ENCODE data around the gene TSPAN10.

DNA sequence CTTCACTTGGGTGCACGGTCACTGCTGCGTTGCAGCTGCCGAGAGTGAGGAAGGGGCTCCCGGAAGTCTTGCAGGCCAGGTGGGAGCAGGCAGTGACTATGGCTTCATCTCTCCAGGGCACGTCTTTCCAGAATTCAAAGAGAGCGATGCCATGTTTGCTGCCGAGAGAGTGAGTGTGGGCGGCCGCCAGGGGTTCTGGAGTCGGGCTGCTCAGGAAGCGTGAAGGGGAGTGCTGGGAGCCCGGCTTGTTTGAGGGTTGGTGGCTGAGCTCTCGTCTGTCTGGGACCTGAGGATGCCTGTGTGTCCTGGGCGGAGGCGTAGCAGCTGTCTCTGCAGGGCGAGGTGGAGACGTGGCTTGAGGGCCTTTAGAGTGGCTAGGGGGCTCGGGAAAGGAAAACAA lies 53.1 kb downstream of the TSPAN10 start:
- no peak for TF ChIP-seq RNF2 (conservative IDR thresholded peaks at IDR 0.05; ENCODE audit: low read depth)
- TF ChIP-seq, protein P1, sequence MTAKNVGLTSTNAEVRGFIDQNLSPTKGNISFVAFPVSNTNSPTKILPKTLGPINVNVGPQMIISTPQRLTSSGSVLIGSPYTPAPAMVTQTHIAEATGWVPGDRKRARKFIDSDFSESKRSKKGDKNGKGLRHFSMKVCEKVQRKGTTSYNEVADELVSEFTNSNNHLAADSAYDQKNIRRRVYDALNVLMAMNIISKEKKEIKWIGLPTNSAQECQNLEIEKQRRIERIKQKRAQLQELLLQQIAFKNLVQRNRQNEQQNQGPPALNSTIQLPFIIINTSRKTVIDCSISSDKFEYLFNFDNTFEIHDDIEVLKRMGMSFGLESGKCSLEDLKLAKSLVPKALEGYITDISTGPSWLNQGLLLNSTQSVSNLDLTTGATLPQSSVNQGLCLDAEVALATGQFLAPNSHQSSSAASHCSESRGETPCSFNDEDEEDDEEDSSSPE (CRISPR knock-in tag; IDR thresholded peaks at IDR 0.05): no peak
- no peak for TF ChIP-seq POLR2A (IDR thresholded peaks at IDR 0.05; ENCODE audit: insufficient read depth in 1 of 2, low read depth in 2 of 2, low read length in 2 of 2)
- TF ChIP-seq SP2 (CRISPR knock-in tag; IDR thresholded peaks at IDR 0.05): no peak
- no peak for TF ChIP-seq EP300 (IDR thresholded peaks at IDR 0.05; ENCODE audit: low read depth in 2 of 2, low read length in 2 of 2)
- no peak for TF ChIP-seq EP300 (CRISPR knock-in tag; IDR thresholded peaks at IDR 0.05; ENCODE audit: borderline replicate concordance)
- TF ChIP-seq IKZF4 (CRISPR knock-in tag; IDR thresholded peaks at IDR 0.05; ENCODE audit: borderline replicate concordance, low read depth, not compliant biosample characterization): no peak
- TF ChIP-seq, protein P2, sequence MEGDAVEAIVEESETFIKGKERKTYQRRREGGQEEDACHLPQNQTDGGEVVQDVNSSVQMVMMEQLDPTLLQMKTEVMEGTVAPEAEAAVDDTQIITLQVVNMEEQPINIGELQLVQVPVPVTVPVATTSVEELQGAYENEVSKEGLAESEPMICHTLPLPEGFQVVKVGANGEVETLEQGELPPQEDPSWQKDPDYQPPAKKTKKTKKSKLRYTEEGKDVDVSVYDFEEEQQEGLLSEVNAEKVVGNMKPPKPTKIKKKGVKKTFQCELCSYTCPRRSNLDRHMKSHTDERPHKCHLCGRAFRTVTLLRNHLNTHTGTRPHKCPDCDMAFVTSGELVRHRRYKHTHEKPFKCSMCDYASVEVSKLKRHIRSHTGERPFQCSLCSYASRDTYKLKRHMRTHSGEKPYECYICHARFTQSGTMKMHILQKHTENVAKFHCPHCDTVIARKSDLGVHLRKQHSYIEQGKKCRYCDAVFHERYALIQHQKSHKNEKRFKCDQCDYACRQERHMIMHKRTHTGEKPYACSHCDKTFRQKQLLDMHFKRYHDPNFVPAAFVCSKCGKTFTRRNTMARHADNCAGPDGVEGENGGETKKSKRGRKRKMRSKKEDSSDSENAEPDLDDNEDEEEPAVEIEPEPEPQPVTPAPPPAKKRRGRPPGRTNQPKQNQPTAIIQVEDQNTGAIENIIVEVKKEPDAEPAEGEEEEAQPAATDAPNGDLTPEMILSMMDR (CRISPR knock-in tag; IDR thresholded peaks at IDR 0.05): no peak
- TF ChIP-seq SIX1 (CRISPR knock-in tag; IDR thresholded peaks at IDR 0.05; ENCODE audit: borderline replicate concordance): no peak

Measured in HepG2 (cell line).